Neutrophil (primary cell): ENCODE data around the gene KANTR.

ENCODE experiments used
- H3K27ac ChIP-seq: fragments of 200-600 bp; sonication (generic); 2 replicates; pipeline ENCODE4 v1.5.1; 2016; ENCODE audit warnings: mild to moderate bottlenecking, moderate library complexity
- H3K27me3 ChIP-seq: fragments of 200-600 bp; sonication (generic); 2 replicates; pipeline ENCODE4 v1.6.0; 2016; ENCODE audit warnings: mild to moderate bottlenecking
- H3K36me3 ChIP-seq: fragments of 200-600 bp; sonication (generic); 2 replicates; pipeline ENCODE4 v1.5.1; 2017
- H3K4me1 ChIP-seq, 2 experiments: fragments of 200-600 bp in 1 of 2; sonication (generic) in 1 of 2; 1 replicate in 1 of 2; 2 replicates in 1 of 2; pipeline versions ENCODE4 v1.5.1 to v1.6.1; 2013 to 2016; ENCODE audit warnings: low read depth in 1 of 2, low read length in 1 of 2, mild to moderate bottlenecking in 1 of 2, moderate library complexity in 1 of 2; ENCODE audit not compliant: control insufficient read depth in 1 of 2, insufficient read depth in 1 of 2
- H3K4me3 ChIP-seq, 2 experiments: fragments of 200-600 bp in 1 of 2; sonication (generic) in 1 of 2; 1 replicate in 1 of 2; 2 replicates in 1 of 2; pipeline ENCODE4 v1.5.1; 2013 to 2016; ENCODE audit warnings: low read depth in 1 of 2, low read length in 1 of 2, mild to moderate bottlenecking in 1 of 2, moderate library complexity in 1 of 2
- H3K9me3 ChIP-seq: fragments of 200-600 bp; sonication (generic); 2 replicates; pipeline ENCODE4 v1.5.1; 2016
- CTCF ChIP-seq: fragments of 200-600 bp; sonication (generic); IDR thresholded peaks from 2 replicates; pipeline ENCODE4 v1.5.1; 2016; ENCODE audit warnings: antibody characterized with exemption

The KANTR gene

DNA sequence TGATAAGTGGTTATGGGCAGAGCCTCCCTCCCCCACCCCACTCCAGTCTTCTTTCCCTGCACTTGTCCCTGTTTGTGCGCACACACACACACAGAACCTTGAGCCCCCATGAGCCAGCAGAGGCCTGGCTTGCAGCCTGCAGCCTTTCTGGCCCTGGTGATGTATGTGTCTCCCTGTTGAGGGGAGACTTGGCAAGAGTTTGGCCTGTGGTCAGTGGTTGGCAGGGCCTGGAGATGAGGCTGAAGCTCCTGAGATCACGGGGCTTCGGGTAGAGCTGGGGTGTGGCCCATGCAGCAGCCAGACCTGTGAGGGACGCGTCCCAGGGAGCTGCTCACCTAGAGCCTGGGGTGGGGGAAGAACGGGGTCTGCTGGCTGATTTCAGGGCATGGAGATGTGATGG is 43.1 kb upstream of the KANTR start:
- TF ChIP-seq CTCF: no peak
- Histone ChIP-seq H3K4me3 (no peak overlapping the region), H3K9me3 (no peaks in the 10 kb centered on the region), H3K27me3 (peaks cover 33% of the 10 kb centered on the region), H3K4me1 (no peaks in the 10 kb centered on the region), H3K36me3 (no peaks in the 10 kb centered on the region), H3K27ac (no peak overlapping the region)

DNA sequence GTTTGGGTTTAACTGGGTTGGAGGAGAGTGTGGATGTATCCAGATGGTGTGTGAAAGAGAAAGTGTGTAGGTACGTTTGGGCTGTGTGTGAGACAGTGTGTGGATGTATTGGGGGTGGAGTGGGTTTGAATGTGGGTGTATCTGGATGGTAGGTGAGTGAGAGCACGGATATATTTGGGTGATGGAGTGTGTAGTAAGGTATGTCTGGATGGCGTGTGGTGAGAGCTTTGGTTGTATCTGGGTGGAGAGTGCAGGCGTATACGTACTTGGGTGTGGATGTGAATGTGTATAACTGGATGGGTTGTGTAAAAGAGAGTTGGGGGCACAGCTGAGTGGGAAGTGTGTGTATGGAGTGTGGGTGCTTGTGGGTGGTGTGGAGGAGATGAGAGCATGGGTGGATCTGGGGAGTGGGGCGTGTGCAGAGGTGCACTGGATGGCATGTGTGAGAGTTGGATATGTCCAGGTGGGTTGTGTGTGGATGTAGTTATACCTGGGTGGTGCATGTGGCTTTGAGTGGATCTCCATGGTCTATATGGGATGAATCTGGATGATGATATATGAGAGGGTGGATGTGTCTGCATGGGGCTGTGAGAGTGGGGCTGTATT is 38.6 kb upstream of the KANTR start:
- Histone ChIP-seq H3K27ac (no peak overlapping the region), H3K36me3 (no peaks in the 10 kb centered on the region), H3K4me3 (no peak overlapping the region), H3K27me3 (no peaks in the 10 kb centered on the region), H3K4me1 (no peaks in the 10 kb centered on the region), H3K9me3 (no peaks in the 10 kb centered on the region)
- TF ChIP-seq CTCF: no peak

DNA sequence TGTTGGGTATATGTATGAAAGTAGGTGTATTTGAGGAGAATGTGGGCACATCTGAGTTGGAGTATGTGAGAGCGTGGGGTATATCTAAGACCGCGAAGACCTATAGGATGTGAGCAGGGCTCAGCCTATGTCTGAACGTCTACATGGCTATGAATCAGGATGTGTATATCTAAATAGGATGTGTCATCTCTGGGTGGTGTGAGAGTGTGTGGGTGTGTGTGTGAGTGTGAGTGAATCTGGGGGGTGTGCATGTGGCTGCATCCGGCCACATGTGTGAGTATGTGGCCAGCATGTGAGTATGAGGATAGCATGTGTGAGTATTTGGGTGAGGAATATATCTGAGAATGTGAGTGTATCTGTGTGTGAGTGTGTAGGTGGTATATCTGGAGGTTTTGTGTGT is 37.6 kb upstream of the KANTR start:
- no peaks in the 10 kb centered on the region for H3K36me3 ChIP-seq
- H3K4me1 ChIP-seq: no peaks in the 10 kb centered on the region
- no peak for TF ChIP-seq CTCF
- no peak overlapping the region for H3K4me3 ChIP-seq
- no peak overlapping the region for H3K27ac ChIP-seq
- no peaks in the 10 kb centered on the region for H3K27me3 ChIP-seq
- no peaks in the 10 kb centered on the region for H3K9me3 ChIP-seq

DNA sequence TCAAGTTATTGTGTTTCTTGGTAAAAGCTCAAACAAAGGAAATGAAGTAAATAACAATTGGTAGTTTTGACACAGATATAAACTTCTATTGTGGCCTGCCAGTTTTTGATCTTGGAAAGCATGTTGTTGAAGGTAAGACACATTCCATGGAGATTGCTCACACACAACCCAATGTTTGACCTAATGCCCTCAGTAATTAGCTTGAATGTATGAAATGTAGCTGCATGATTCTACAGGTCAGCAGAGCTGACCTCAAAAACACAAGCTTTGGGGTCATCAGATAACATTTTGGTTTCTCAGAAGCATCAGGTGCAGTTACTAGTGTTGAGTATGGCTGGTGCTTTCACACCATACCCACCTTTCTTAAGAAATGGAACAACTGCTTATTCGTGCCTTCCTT is 28.8 kb upstream of the KANTR start:
- Histone ChIP-seq H3K27me3 (no peaks in the 10 kb centered on the region), H3K27ac (no peak overlapping the region), H3K4me1 (no peaks in the 10 kb centered on the region), H3K9me3 (no peaks in the 10 kb centered on the region), H3K4me3 (no peak overlapping the region), H3K36me3 (no peaks in the 10 kb centered on the region)
- no peak for TF ChIP-seq CTCF

DNA sequence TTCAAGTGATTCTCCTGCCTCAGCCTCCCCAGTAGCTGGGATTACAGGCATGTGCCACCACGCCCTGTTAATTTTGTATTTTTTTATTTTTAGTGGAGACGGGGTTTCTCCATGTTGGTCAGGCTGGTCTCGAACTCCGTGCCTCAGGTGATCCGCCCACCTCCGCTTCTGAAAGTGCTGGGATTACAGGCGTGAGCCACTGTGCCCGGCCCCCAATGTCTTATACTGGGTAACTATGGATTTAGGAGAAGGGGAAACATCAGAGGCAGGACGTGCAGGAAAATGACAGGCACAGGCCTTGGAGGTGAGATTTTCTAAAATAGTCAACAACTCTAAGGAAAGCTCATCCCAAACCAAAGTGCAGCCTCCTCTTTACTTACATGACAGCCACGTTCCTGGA is 22.9 kb upstream of the KANTR start:
- H3K4me3 ChIP-seq: no peak overlapping the region
- no peaks in the 10 kb centered on the region for H3K36me3 ChIP-seq
- H3K4me1 ChIP-seq: peaks cover 4 to 11% of the 10 kb centered on the region in 2 experiments
- no peaks in the 10 kb centered on the region for H3K27me3 ChIP-seq
- TF ChIP-seq CTCF: no peak
- no peak overlapping the region for H3K27ac ChIP-seq
- H3K9me3 ChIP-seq: no peaks in the 10 kb centered on the region
